GM15510 (cell line): ENCODE measurements around the gene KCNIP1.

ENCODE experiments used
- POLR2A ChIP-seq: IDR thresholded peaks from 3 replicates; pipeline ENCODE4 v1.6.1; 2011; ENCODE audit warnings: borderline replicate concordance; ENCODE audit not compliant: insufficient read length; ENCODE audit errors: extremely low read depth

The KCNIP1 gene

GRCh38 chr5:170603109-170603508 lies 99.3 kb downstream of the KCNIP1 start:
- TF ChIP-seq POLR2A = no peak

GRCh38 chr5:170603578-170604565 lies 100.1 kb downstream of the KCNIP1 start:
- TF ChIP-seq POLR2A = no peak

- TF ChIP-seq POLR2A = no peak
Observed at GRCh38 chr5:170606941-170607340, 103.1 kb downstream of the KCNIP1 start.

- TF ChIP-seq POLR2A = no peak
Observed at GRCh38 chr5:170611449-170612090, 107.8 kb downstream of the KCNIP1 start.

GRCh38 chr5:170612256-170612678 lies 108.4 kb downstream of the KCNIP1 start:
- no peak for TF ChIP-seq POLR2A

GRCh38 chr5:170614065-170614490 lies 110.3 kb downstream of the KCNIP1 start:
- TF ChIP-seq POLR2A = no peak

- TF ChIP-seq POLR2A = no peak
Observed at GRCh38 chr5:170614720-170615119, 110.9 kb downstream of the KCNIP1 start.

- TF ChIP-seq POLR2A = no peak
Observed at GRCh38 chr5:170617533-170618490, 114.0 kb downstream of the KCNIP1 start.

GRCh38 chr5:170619869-170620268 lies 116.0 kb downstream of the KCNIP1 start:
- no peak for TF ChIP-seq POLR2A

- no peak for TF ChIP-seq POLR2A
Observed at GRCh38 chr5:170622933-170623332, 119.1 kb downstream of the KCNIP1 start.

- no peak for TF ChIP-seq POLR2A
Observed at GRCh38 chr5:170623576-170624181, 119.9 kb downstream of the KCNIP1 start.

GRCh38 chr5:170625221-170626165 lies 121.7 kb downstream of the KCNIP1 start:
- no peak for TF ChIP-seq POLR2A
